ENCODE measurements around the gene GBP1.
"Not testable (repeated sequence)": the region's sequence is repeated elsewhere in the genome, so short reads cannot be mapped to it uniquely, and the experiment has no call there.

GBP1 gene

GRCh38 chr1:89098857-89099256 lies 33.8 kb upstream of the GBP1 start:
- H3K27ac ChIP-seq, result no peak overlapping the region
- TF ChIP-seq ZFX (IDR thresholded peaks at IDR 0.05) (no peak), CTCF (conservative IDR thresholded peaks at IDR 0.05) (no peak)

- TF ChIP-seq CTCF (conservative IDR thresholded peaks at IDR 0.05), result no peak
- no peak for TF ChIP-seq ZFX (IDR thresholded peaks at IDR 0.05)
- H3K27ac ChIP-seq, result no peak overlapping the region
Measured at GRCh38 chr1:89095737-89096136, 30.7 kb upstream of the GBP1 start.

- no peak overlapping the region for H3K27ac ChIP-seq
- TF ChIP-seq ZFX (IDR thresholded peaks at IDR 0.05) (no peak), CTCF (conservative IDR thresholded peaks at IDR 0.05) (no peak)
Measured at GRCh38 chr1:89089962-89090361, 25.0 kb upstream of the GBP1 start.

GRCh38 chr1:89088572-89088971 lies 23.6 kb upstream of the GBP1 start:
- TF ChIP-seq CTCF (conservative IDR thresholded peaks at IDR 0.05) (no peak), ZFX (IDR thresholded peaks at IDR 0.05) (no peak)
- H3K27ac ChIP-seq, result no peak overlapping the region

- TF ChIP-seq ZFX (IDR thresholded peaks at IDR 0.05), result no peak
- TF ChIP-seq CTCF (conservative IDR thresholded peaks at IDR 0.05), result no peak
- H3K27ac ChIP-seq, result no peak overlapping the region
Measured at GRCh38 chr1:89087241-89087640, 22.2 kb upstream of the GBP1 start.

GRCh38 chr1:89085781-89086180 lies 20.8 kb upstream of the GBP1 start:
- peak; percentile 66 for TF ChIP-seq CTCF (conservative IDR thresholded peaks at IDR 0.05)
- no peak for TF ChIP-seq ZFX (IDR thresholded peaks at IDR 0.05)
- no peak overlapping the region for H3K27ac ChIP-seq

GRCh38 chr1:89081005-89081404 lies 16.0 kb upstream of the GBP1 start:
- no peak for TF ChIP-seq CTCF (conservative IDR thresholded peaks at IDR 0.05)
- H3K27ac ChIP-seq, result no peak overlapping the region

- not testable (repeated sequence) for H3K27ac ChIP-seq
Measured at GRCh38 chr1:89080068-89080467, 15.1 kb upstream of the GBP1 start.

GRCh38 chr1:89072466-89073065 lies 7.6 kb upstream of the GBP1 start:
- not testable (repeated sequence) for H3K27ac ChIP-seq

Data from C4-2B (cell line).